ENCODE data around the gene RBM33.

The RBM33 gene

DNA sequence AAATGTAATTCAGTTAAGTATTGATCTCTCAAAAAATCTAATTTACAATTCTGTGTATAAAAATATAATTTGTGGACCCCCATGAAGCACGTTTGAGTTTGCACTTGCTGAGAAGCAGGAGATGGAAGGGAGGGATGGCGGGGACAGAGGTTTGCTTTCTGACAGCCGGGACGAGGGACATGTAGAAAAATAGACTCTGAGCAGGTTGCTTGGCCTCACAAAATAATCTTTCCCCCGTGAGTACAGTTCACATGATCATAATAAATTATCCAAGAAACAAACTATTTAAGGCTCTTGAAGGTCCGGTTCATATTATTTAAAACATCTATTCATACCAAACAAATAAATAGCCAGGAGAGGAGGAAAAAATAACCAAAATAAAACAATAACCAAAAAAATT is 157.8 kb downstream of the RBM33 start:
- H3K9ac ChIP-seq (ENCODE audit: low read depth, low read length), result no peak overlapping the region
- no peaks in the 10 kb centered on the region for H3K36me3 ChIP-seq (ENCODE audit: insufficient read depth, low read length)
- TF ChIP-seq, protein P1, sequence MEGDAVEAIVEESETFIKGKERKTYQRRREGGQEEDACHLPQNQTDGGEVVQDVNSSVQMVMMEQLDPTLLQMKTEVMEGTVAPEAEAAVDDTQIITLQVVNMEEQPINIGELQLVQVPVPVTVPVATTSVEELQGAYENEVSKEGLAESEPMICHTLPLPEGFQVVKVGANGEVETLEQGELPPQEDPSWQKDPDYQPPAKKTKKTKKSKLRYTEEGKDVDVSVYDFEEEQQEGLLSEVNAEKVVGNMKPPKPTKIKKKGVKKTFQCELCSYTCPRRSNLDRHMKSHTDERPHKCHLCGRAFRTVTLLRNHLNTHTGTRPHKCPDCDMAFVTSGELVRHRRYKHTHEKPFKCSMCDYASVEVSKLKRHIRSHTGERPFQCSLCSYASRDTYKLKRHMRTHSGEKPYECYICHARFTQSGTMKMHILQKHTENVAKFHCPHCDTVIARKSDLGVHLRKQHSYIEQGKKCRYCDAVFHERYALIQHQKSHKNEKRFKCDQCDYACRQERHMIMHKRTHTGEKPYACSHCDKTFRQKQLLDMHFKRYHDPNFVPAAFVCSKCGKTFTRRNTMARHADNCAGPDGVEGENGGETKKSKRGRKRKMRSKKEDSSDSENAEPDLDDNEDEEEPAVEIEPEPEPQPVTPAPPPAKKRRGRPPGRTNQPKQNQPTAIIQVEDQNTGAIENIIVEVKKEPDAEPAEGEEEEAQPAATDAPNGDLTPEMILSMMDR (IDR thresholded peaks at IDR 0.05; ENCODE audit: borderline replicate concordance, extremely low read depth, low read length, poor library complexity, severe bottlenecking), result no peak
- TF ChIP-seq EZH2 (IDR thresholded peaks at IDR 0.05; ENCODE audit: borderline replicate concordance, low read depth, low read length, severe bottlenecking), result no peak
- peaks cover 9% of the 10 kb centered on the region for H3K27me3 ChIP-seq (ENCODE audit: insufficient read depth, low read length, poor library complexity)
- no peak for DNase-seq
- H4K20me1 ChIP-seq (ENCODE audit: insufficient read depth, low read length), result peaks cover 5% of the 10 kb centered on the region; the same call in 1 of the 2 replicates
- no peak overlapping the region for H3K27ac ChIP-seq (ENCODE audit: low read length)
- no peak for ATAC-seq (ENCODE audit: insufficient read depth, low read depth)
- H3K4me2 ChIP-seq (ENCODE audit: insufficient read depth, low read length), result no peak overlapping the region
- no peak overlapping the region for H3K4me3 ChIP-seq (ENCODE audit: low read depth in 1 of 2, low read length in 2 of 2)
- no peaks in the 10 kb centered on the region for H3K9me3 ChIP-seq (ENCODE audit: insufficient read depth, low read length, severe bottlenecking)
- H2AFZ ChIP-seq (ENCODE audit: low read depth, low read length), result no peak overlapping the region
- H3K79me2 ChIP-seq (ENCODE audit: insufficient read depth, low read length), result no peaks in the 10 kb centered on the region
- H3K4me1 ChIP-seq (ENCODE audit: insufficient read depth, low read length), result no peaks in the 10 kb centered on the region

DNA sequence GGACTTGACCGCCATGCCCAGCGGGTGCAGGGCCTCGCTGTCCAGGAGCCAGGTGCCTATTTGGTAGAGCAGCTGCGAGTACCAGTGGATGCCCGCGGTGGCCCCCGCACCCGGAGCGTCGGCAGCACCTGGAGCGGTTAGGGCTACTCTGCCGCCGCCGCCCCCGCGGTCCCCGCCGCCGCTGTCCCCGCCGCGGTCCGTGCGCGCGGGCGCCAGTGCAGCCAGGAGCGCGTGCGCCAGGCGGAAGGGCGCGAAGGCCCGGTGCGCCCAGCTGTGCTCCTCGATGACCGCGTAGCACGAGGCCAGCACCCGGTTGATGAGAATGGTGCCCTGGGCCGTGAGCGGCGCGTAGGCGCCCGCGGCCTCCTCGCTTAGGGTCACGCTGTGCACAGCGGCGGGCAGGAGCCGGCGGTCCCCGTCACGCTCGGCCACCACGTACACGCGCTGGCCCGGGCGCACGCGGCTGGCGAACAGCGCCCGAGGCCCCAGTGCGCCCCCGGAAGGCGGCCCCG is 158.5 kb downstream of the RBM33 start:
- DNase-seq, result no peak
- Histone ChIP-seq H3K4me2 (ENCODE audit: insufficient read depth, low read length) (no peak overlapping the region), H3K9me3 (ENCODE audit: insufficient read depth, low read length, severe bottlenecking) (no peaks in the 10 kb centered on the region), H2AFZ (ENCODE audit: low read depth, low read length) (no peak overlapping the region), H3K9ac (ENCODE audit: low read depth, low read length) (no peak overlapping the region), H4K20me1 (ENCODE audit: insufficient read depth, low read length) (peaks cover 5% of the 10 kb centered on the region; the same call in 1 of the 2 replicates), H3K27me3 (ENCODE audit: insufficient read depth, low read length, poor library complexity) (peaks cover 9% of the 10 kb centered on the region), H3K36me3 (ENCODE audit: insufficient read depth, low read length) (no peaks in the 10 kb centered on the region), H3K4me1 (ENCODE audit: insufficient read depth, low read length) (no peaks in the 10 kb centered on the region), H3K27ac (ENCODE audit: low read length) (no peak overlapping the region), H3K4me3 (ENCODE audit: low read depth in 1 of 2, low read length in 2 of 2) (no peak overlapping the region), H3K79me2 (ENCODE audit: insufficient read depth, low read length) (no peaks in the 10 kb centered on the region)
- no peak for ATAC-seq (ENCODE audit: insufficient read depth, low read depth)
- TF ChIP-seq, protein P1 (IDR thresholded peaks at IDR 0.05; ENCODE audit: borderline replicate concordance, extremely low read depth, low read length, poor library complexity, severe bottlenecking), result no peak
- TF ChIP-seq EZH2 (IDR thresholded peaks at IDR 0.05; ENCODE audit: borderline replicate concordance, low read depth, low read length, severe bottlenecking), result no peak

DNA sequence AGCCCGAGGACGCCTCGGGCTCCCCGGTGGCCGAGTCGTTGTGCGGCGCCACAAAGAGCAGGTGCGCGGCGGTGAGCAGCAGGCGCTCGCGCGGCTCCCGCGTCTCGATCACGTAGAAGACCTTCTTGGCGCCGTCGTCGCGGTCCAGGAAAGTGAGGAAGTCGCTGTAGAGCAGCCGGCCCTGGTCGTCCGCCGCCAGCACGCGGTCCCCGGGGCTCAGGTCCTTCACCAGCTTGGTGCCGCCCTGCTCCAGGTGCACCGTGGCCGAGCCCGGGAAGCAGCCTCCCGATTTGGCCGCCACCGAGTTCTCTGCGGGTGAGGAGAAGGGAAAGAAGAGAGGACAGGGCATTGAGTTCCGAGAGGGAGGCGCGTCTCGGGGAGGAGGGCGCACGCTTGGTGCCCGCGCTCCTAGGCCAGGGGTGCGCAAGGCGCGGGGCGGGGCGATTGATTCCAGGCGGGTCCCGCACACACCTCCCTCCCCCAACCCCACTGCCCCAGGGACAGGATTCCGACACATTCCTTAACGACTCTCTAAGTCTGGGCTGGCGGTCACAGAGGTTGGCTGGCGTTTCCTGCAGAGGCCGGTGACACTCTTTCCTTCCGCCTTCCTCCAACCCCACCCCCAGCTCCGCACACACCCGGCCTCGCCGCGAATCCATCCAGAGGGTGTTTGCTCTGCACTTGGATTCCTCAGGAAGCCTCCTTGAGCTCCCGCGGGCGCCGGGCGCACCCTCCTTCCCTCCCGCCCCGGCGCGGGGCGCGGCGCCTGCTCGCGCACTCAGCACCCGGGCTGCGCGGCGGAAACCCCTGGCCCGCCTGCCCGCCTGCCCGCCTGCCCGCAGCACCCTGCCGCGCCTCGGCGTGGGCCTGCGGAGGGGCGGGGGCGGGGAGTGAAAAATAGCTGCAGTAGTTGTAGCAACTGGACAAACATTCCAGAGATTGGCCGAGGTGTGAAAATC is 159.2 kb downstream of the RBM33 start:
- Histone ChIP-seq H3K27me3 (ENCODE audit: insufficient read depth, low read length, poor library complexity) (peaks cover 9% of the 10 kb centered on the region), H3K4me2 (ENCODE audit: insufficient read depth, low read length) (no peak overlapping the region), H2AFZ (ENCODE audit: low read depth, low read length) (no peak overlapping the region), H3K4me1 (ENCODE audit: insufficient read depth, low read length) (no peaks in the 10 kb centered on the region), H3K79me2 (ENCODE audit: insufficient read depth, low read length) (no peaks in the 10 kb centered on the region), H4K20me1 (ENCODE audit: insufficient read depth, low read length) (peaks cover 5% of the 10 kb centered on the region; the same call in 1 of the 2 replicates), H3K9ac (ENCODE audit: low read depth, low read length) (no peak overlapping the region), H3K36me3 (ENCODE audit: insufficient read depth, low read length) (no peaks in the 10 kb centered on the region), H3K4me3 (ENCODE audit: low read depth in 1 of 2, low read length in 2 of 2) (no peak overlapping the region), H3K9me3 (ENCODE audit: insufficient read depth, low read length, severe bottlenecking) (no peaks in the 10 kb centered on the region), H3K27ac (ENCODE audit: low read length) (no peak overlapping the region)
- ATAC-seq (ENCODE audit: insufficient read depth, low read depth), result no peak
- no peak for TF ChIP-seq EZH2 (IDR thresholded peaks at IDR 0.05; ENCODE audit: borderline replicate concordance, low read depth, low read length, severe bottlenecking)
- TF ChIP-seq, protein P1 (IDR thresholded peaks at IDR 0.05; ENCODE audit: borderline replicate concordance, extremely low read depth, low read length, poor library complexity, severe bottlenecking), result no peak
- DNase-seq, result no peak
